BJ (cell line): ENCODE results near the gene SLC30A1. TPM values are rescaled to one million over a fixed set of nuclear protein-coding genes. Genes with fewer than 3 reads are reported as not detected.
A peak's percentile ranks its signal among the peaks of the same experiment; 100 is the strongest.

ENCODE experiments used
- CTCF ChIA-PET: fragments of 350-600 bp; formaldehyde crosslinking; extraction: SDS; loops from one replicate; lab custom pipeline; 2021; ENCODE audit warnings: antibody characterized with exemption, inconsistent platforms; lab: Yijun Ruan, JAX
- POLR2A ChIA-PET: fragments of 300-600 bp; sonication (Branson Sonifier 250); formaldehyde crosslinking; extraction: SDS; loops from one replicate; lab custom pipeline; 2021; ENCODE audit warnings: antibody characterized with exemption; lab: Charles Lee
- DNase-seq: peaks from one replicate; pipeline ENCODE4 v3.0.0-alpha.2; 2011; ENCODE audit warnings: low read depth
- H3K27me3 ChIP-seq: 2 replicates; pipeline ENCODE4 v1.6.0; 2011; ENCODE audit warnings: low read length; ENCODE audit not compliant: control insufficient read depth, insufficient read depth
- H3K36me3 ChIP-seq: 2 replicates; pipeline ENCODE4 v1.5.1; 2011; ENCODE audit warnings: low read length; ENCODE audit not compliant: control insufficient read depth, insufficient read depth
- H3K4me3 ChIP-seq: 2 replicates; pipeline ENCODE4 v1.5.1; 2011; ENCODE audit warnings: low read depth, mild to moderate bottlenecking, control low read depth, low read length
- CTCF ChIP-seq: IDR thresholded peaks from 2 replicates; pipeline ENCODE4 v1.5.1; 2011; ENCODE audit warnings: low read depth, mild to moderate bottlenecking, control low read depth, inconsistent platforms, low read length, moderate library complexity; ENCODE audit not compliant: insufficient read depth
- polyA plus RNA-seq: library from polyadenylated mRNA; depleted of rRNA; stranded (reverse); fragments of >200 nt; gene quantifications from 2 replicates; pipeline ENCODE4 v1.2.3, GENCODE V29; 2011

The SLC30A1 gene
- polyA plus RNA-seq, 1 experiment = 5.8 TPM

DNA sequence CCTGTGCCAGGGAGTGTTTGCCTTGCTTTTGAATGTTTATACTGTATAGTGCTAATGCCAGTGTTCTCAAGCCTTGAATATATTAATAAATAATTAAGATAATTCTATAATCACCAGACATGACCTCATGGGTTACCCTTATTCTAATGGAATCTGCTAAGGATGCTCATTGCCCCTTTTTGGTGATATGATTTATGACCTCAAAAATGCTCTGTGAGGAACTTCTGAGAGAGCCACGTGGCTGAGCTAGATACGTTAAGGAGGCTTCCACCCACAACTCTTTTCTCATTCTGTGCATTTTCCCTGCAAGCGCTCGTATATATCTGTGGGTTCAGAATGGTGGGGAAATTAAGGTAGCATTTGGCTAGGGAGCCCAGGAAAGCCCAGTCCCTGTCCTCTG lies 19.6 kb upstream of the SLC30A1 start:
- TF ChIP-seq CTCF = no peak
- ChIA-PET CTCF (no interaction called here), POLR2A (no interaction called here)
- DNase-seq = no peak
- no peak overlapping the region for H3K4me3 ChIP-seq
- H3K27me3 ChIP-seq = no peaks in the 10 kb centered on the region
- no peaks in the 10 kb centered on the region for H3K36me3 ChIP-seq

GRCh38 chr1:211596418-211597181 lies 17.6 kb upstream of the SLC30A1 start:
- ChIA-PET CTCF (no interaction called here), POLR2A (no interaction called here)
- no peak for DNase-seq
- no peak overlapping the region for H3K4me3 ChIP-seq
- H3K27me3 ChIP-seq = no peaks in the 10 kb centered on the region
- TF ChIP-seq CTCF = no peak
- H3K36me3 ChIP-seq = no peaks in the 10 kb centered on the region

DNA sequence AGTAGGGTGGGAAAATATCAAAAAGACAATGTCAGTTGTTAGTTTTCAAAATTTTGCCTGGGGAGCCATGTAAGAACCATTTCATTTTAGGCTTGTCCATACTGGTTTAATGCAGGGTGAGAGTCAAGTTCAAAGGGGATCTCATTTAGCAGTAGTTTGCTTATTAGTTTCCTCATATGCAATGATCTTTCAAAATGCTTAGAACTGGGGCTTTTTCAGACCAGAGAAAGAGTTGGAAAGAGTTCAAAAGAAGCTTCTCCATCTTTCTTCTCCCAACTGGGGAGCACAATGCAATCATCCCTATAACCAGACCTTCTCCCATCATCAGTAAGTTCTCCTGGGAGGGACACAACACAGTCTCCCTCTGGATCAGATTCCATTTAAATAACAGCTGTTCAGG lies 16.5 kb upstream of the SLC30A1 start:
- DNase-seq = no peak
- TF ChIP-seq CTCF = no peak
- H3K36me3 ChIP-seq = no peaks in the 10 kb centered on the region
- H3K4me3 ChIP-seq = no peak overlapping the region
- ChIA-PET POLR2A (no interaction called here), CTCF (no interaction called here)
- no peaks in the 10 kb centered on the region for H3K27me3 ChIP-seq

DNA sequence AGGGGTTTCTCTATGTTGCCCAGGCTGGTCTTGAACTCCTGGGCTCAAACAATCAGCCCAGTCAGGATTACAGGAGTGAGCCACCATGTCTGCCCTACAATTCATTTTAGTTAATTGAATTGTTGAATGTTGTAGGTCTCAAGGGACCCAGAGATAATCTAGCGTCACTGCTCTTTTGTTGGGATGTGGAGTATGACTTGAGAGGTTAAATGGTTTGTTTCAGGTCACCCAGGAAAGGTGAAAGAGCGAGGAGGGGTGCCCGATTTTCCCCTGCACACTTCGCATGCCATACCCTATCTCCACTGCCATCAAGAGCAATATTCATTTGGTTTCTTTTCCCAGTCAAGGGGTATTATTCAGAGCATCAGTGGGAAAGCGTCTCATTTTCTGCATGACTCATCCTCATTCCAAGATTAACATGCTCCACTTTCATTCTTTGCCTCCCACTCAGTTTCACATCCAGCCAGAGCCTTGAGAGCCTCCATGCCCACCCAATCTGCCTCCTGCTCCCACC lies 13.1 kb upstream of the SLC30A1 start:
- Histone ChIP-seq H3K4me3 (no peak overlapping the region), H3K27me3 (no peaks in the 10 kb centered on the region), H3K36me3 (no peaks in the 10 kb centered on the region)
- TF ChIP-seq CTCF = no peak
- ChIA-PET CTCF (no interaction called here), POLR2A (no interaction called here)
- peak; percentile 73 for DNase-seq

DNA sequence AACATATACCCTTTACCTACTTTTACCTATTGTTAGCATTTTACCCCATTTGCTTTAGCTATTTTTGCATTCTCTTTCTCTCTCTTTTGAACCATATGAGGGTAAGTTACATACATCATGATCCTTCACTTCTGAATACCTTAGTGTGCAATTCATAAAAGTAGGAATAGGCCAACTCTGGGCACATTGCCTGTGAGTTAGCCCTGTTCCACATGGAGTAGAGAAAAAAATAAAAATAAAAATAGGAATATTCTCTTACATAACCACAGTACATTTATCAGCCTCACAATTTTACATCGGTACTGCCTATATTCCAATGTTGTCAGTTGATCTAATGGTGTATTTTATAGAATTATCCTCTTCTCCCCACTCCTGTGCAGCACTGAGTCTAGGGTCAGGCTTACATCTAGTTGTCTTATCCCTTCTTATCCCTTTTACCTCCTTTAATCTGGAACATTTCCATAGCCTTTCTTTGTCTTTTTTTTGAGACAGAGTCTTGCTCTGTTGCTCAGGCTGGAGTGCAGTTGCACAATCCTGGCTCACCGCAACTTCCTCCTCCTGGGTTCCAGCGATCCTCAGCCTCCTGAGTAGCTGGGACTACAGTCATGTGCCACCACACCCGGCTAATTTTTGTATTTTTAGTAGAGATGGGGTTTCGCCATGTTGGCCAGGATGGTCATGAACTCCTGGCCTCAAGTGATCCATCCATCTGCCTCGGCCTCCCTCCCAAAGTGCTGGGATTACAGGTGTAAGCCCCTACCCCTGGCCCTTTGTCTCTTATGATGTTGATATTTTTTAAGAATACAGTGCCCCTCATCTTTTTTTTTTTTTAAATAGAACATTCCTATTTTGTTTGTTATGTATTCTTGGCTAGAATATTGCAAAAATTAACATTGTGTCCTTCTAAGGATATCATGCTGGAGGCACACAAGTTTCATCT lies 11.1 kb upstream of the SLC30A1 start:
- no peak for DNase-seq
- ChIA-PET CTCF (no interaction called here), POLR2A (no interaction called here)
- H3K4me3 ChIP-seq = no peak overlapping the region
- no peaks in the 10 kb centered on the region for H3K27me3 ChIP-seq
- H3K36me3 ChIP-seq = no peaks in the 10 kb centered on the region
- no peak for TF ChIP-seq CTCF
